Epidermal melanocyte (primary cell): ENCODE results near the gene KCNH2.

Experiments
- DNase-seq: peaks from one replicate; pipeline ENCODE4 v3.0.0; 2011; ENCODE audit warnings: low spot score; ENCODE audit not compliant: insufficient read length

The KCNH2 gene

GRCh38 chr7:150959739-150960734 lies 18.1 kb downstream of the KCNH2 start:
- DNase-seq, result no peak

GRCh38 chr7:150959081-150959480 lies 19.0 kb downstream of the KCNH2 start:
- no peak for DNase-seq

- DNase-seq, result no peak
Measured at GRCh38 chr7:150958597-150958996, 19.5 kb downstream of the KCNH2 start.

GRCh38 chr7:150958062-150958552 lies 20.0 kb downstream of the KCNH2 start:
- DNase-seq, result no peak

GRCh38 chr7:150957133-150958020 lies 20.7 kb downstream of the KCNH2 start:
- DNase-seq, result no peak

- DNase-seq, result no peak
Measured at GRCh38 chr7:150956395-150957132, 21.6 kb downstream of the KCNH2 start.

- no peak for DNase-seq
Measured at GRCh38 chr7:150955519-150956394, 22.4 kb downstream of the KCNH2 start.

GRCh38 chr7:150954986-150955518 lies 23.1 kb downstream of the KCNH2 start:
- DNase-seq, result no peak

- no peak for DNase-seq
Measured at GRCh38 chr7:150954201-150954985, 23.7 kb downstream of the KCNH2 start.

GRCh38 chr7:150953061-150953997 lies 24.8 kb downstream of the KCNH2 start:
- no peak for DNase-seq

- DNase-seq, result no peak
Measured at GRCh38 chr7:150952331-150953050, 25.6 kb downstream of the KCNH2 start.

- DNase-seq, result no peak
Measured at GRCh38 chr7:150951521-150951920, 26.6 kb downstream of the KCNH2 start.

GRCh38 chr7:150951181-150951520 lies 27.0 kb downstream of the KCNH2 start:
- DNase-seq, result no peak

- no peak for DNase-seq
Measured at GRCh38 chr7:150950496-150951180, 27.5 kb downstream of the KCNH2 start.

- no peak for DNase-seq
Measured at GRCh38 chr7:150949971-150950491, 28.1 kb downstream of the KCNH2 start.

- DNase-seq, result no peak
Measured at GRCh38 chr7:150949564-150949963, 28.6 kb downstream of the KCNH2 start.
